ENCODE measurements around the gene CARHSP1. TPM values are rescaled to one million over a fixed set of nuclear protein-coding genes. Genes with fewer than 3 reads are reported as not detected.

The CARHSP1 gene
- total and polyA plus RNA-seq, 2 of the 8 experiments (the other 6 are each of a cell fraction or from before 2014, with no cell fraction given): 292 to 300 TPM

- Histone ChIP-seq H3K27ac (ENCODE audit: low read depth, low read length) (no peak overlapping the region), H4K8ac (ENCODE audit: extremely low read depth, insufficient read depth, low read length) (no peak overlapping the region), H4K5ac (ENCODE audit: insufficient read length, low read depth, low read length) (no peak overlapping the region), H3K79me1 (ENCODE audit: low read depth, low read length) (no peaks in the 10 kb centered on the region; the same call in 1 of the 2 replicates), H3K18ac (ENCODE audit: extremely low read depth, low read length) (no peak overlapping the region), H4K20me1 (replicated peaks in 1 of 2; ENCODE audit: control insufficient read depth in 1 of 2, insufficient read depth in 2 of 2, low read length in 2 of 2) (peaks cover 0 to 4% of the 10 kb centered on the region in 2 experiments), H3K23ac (ENCODE audit: insufficient read length) (no peak overlapping the region), H2AK5ac (ENCODE audit: low read depth, low read length) (no peak overlapping the region), H3K27me3 (replicated peaks in 1 of 4; ENCODE audit: control insufficient read depth in 3 of 4, extremely low read depth in 1 of 4, insufficient read depth in 3 of 4, low read length in 3 of 4) (no peaks in the 10 kb centered on the region), H3K9me3 (ENCODE audit: insufficient read depth in 2 of 2, low read depth in 1 of 2, low read length in 1 of 2) (no peaks in the 10 kb centered on the region), H2AFZ (ENCODE audit: low read length) (no peak overlapping the region), H3K79me2 (ENCODE audit: control insufficient read depth in 1 of 2, insufficient read depth in 2 of 2, low read length in 2 of 2) (no peaks in the 10 kb centered on the region), H3K4me1 (replicated peaks in 1 of 4; ENCODE audit: control insufficient read depth in 3 of 4, insufficient read depth in 4 of 4, low read length in 3 of 4) (no peaks in the 10 kb centered on the region), H3K9ac (replicated peaks in 1 of 4; ENCODE audit: extremely low read depth in 1 of 4, low read depth in 3 of 4, low read length in 3 of 4) (no peak overlapping the region; a peak in 1 of 7 replicates), H3K4me3 (ENCODE audit: extremely low read depth in 1 of 4, insufficient read depth in 2 of 4, low read depth in 3 of 4, low read length in 4 of 4) (no peak overlapping the region), H2BK5ac (ENCODE audit: low read depth, low read length) (no peak overlapping the region), H3K23me2 (ENCODE audit: low read depth, low read length) (no peaks in the 10 kb centered on the region), H4K91ac (replicated peaks; ENCODE audit: insufficient read length, low read length) (no peak overlapping the region), H3K56ac (replicated peaks; ENCODE audit: insufficient read length, low read depth, low read length) (no peak overlapping the region), H2BK20ac (ENCODE audit: low read length) (no peak overlapping the region), H3K4me2 (ENCODE audit: insufficient read depth in 1 of 2, low read depth in 2 of 2, low read length in 2 of 2) (no peak overlapping the region), H2BK15ac (ENCODE audit: low read length) (no peak overlapping the region), H3K14ac (ENCODE audit: insufficient read length) (no peak overlapping the region), H3K36me3 (ENCODE audit: control insufficient read depth in 2 of 4, insufficient read depth in 4 of 4, low read length in 3 of 4) (peaks cover 37 to 86% (median 66%) of the 10 kb centered on the region in 4 experiments), H3K4ac (replicated peaks; ENCODE audit: insufficient read length, low read depth, low read length) (no peak overlapping the region), H2BK12ac (ENCODE audit: low read depth, low read length) (no peak overlapping the region), H2BK120ac (replicated peaks; ENCODE audit: low read depth, low read length) (no peak overlapping the region)
- POLR2A ChIA-PET (ENCODE audit: partially characterized antibody): interaction anchor here (1.0 to 1.2 kb wide), 2 partner anchors 9 to 14 kb away, joined by 3 to 4 read pairs; partner anchors contain the start of gene PMM2
- 75% methylated on average over 12 of the region's 12 CpGs; no CpG with 5 or more reads in 1 of the 2 experiments for WGBS, 2 experiments (ENCODE audit: extremely low coverage in 1 of 2, insufficient coverage in 1 of 2, insufficient read length in 1 of 2, insufficient replicate concordance in 2 of 2, low coverage in 1 of 2, low lambda C conversion rate in 2 of 2, missing lambda C conversion rate in 1 of 2)
- no peak for TF ChIP-seq MAX (IDR thresholded peaks at IDR 0.05)
- TF ChIP-seq CREB1 (IDR thresholded peaks at IDR 0.05): no peak
- no peak for TF ChIP-seq HDAC6 (IDR thresholded peaks at IDR 0.05; ENCODE audit: low read depth, low read length)
- TF ChIP-seq NRF1 (IDR thresholded peaks at IDR 0.05; ENCODE audit: low read depth, low read length): no peak
- TF ChIP-seq PHF8 (conservative IDR thresholded peaks at IDR 0.05; ENCODE audit: low read depth, low read length): no peak
- DNase-seq (ENCODE audit: low read depth in 1 of 2, low spot score in 2 of 2): no peak
- CTCF ChIA-PET (ENCODE audit: partially characterized antibody): interaction anchor here (0.6 to 1.1 kb wide), 3 partner anchors 9 to 134 kb away, joined by 3 read pairs; partner anchors contain the start of genes PMM2 and TMEM186
- no peak for FAIRE-seq
These were observed 56.5 kb downstream of the CARHSP1 start for GRCh38 chr16:8812162-8812843.
